HepG2 (cell line): ENCODE measurements around the gene DAAM1. TPM values are rescaled to one million over a fixed set of nuclear protein-coding genes. Genes with fewer than 3 reads are reported as not detected.

Experiments
- DMAP1 ChIP-seq: IDR thresholded peaks from 2 replicates; pipeline ENCODE4 v1.6.1; 2016
- FOXA1 ChIP-seq, 2 experiments: fragments of 450-650 bp in 1 of 2; sonication (generic) in 1 of 2; formaldehyde crosslinking in 1 of 2; IDR thresholded peaks; 2 replicates each; pipeline versions ENCODE4 v1.4.0 to v1.6.1; 2016 to 2020; ENCODE audit warnings: missing genetic modification reagents in 1 of 2
- GABPA ChIP-seq, 2 experiments: IDR thresholded peaks; 2 replicates each; pipeline ENCODE4 v1.6.1; 2011 to 2016; ENCODE audit warnings: low read depth in 2 of 2, low read length in 1 of 2, missing biosample characterization in 1 of 2, missing genetic modification characterization in 1 of 2
- GRHL1 ChIP-seq: sonication (generic); formaldehyde crosslinking; conservative IDR thresholded peaks from 2 replicates; pipeline ENCODE4 v1.8.0; 2022; ENCODE audit warnings: missing genetic modification reagents
- IRF9 ChIP-seq: sonication (generic); formaldehyde crosslinking; IDR thresholded peaks from 2 replicates; pipeline ENCODE4 v1.8.0; 2022; ENCODE audit warnings: missing genetic modification reagents, mild to moderate bottlenecking, borderline replicate concordance
- MXD3 ChIP-seq: IDR thresholded peaks from 2 replicates; pipeline ENCODE4 v1.6.1; 2016; ENCODE audit warnings: mild to moderate bottlenecking, missing biosample characterization, missing genetic modification reagents
- POGZ ChIP-seq: sonication (generic); formaldehyde crosslinking; IDR thresholded peaks from 2 replicates; pipeline ENCODE4 v1.4.0; 2020; ENCODE audit warnings: mild to moderate bottlenecking, missing genetic modification reagents
- RBM39 ChIP-seq: fragments of 200-400 bp; formaldehyde crosslinking; IDR thresholded peaks from one replicate; pipeline ENCODE4 v1.6.1; 2018; ENCODE audit warnings: antibody characterized with exemption, mild to moderate bottlenecking, low read depth, low read length; ENCODE audit not compliant: poor library complexity, severe bottlenecking
- RFX5 ChIP-seq: IDR thresholded peaks from 2 replicates; pipeline ENCODE4 v1.6.1; 2011; ENCODE audit warnings: low read depth, low read length, improper control_type of control experiment
- THAP11 ChIP-seq: IDR thresholded peaks from 2 replicates; pipeline ENCODE4 v1.6.1; 2016; ENCODE audit warnings: missing biosample characterization, missing genetic modification reagents
- ZFP82 ChIP-seq: sonication (generic); formaldehyde crosslinking; IDR thresholded peaks from 2 replicates; pipeline ENCODE4 v1.5.1; 2020; ENCODE audit warnings: mild to moderate bottlenecking, missing genetic modification reagents, borderline replicate concordance
- ZNF263 ChIP-seq: sonication (generic); formaldehyde crosslinking; IDR thresholded peaks from 2 replicates; pipeline ENCODE4 v1.4.0; 2020; ENCODE audit warnings: missing genetic modification reagents
- ZNF3 ChIP-seq: IDR thresholded peaks from 2 replicates; pipeline ENCODE4 v1.7.0; 2017; ENCODE audit warnings: inconsistent platforms
- ZNF619 ChIP-seq: sonication (generic); formaldehyde crosslinking; IDR thresholded peaks from 2 replicates; pipeline ENCODE4 v1.4.0; 2020; ENCODE audit warnings: mild to moderate bottlenecking, missing genetic modification reagents
- ZNF746 ChIP-seq: sonication (generic); formaldehyde crosslinking; IDR thresholded peaks from 2 replicates; pipeline ENCODE4 v1.8.0; 2022; ENCODE audit warnings: mild to moderate bottlenecking, missing genetic modification reagents
- ZNF776 ChIP-seq: sonication (generic); formaldehyde crosslinking; IDR thresholded peaks from 2 replicates; pipeline ENCODE4 v1.4.0; 2020; ENCODE audit warnings: mild to moderate bottlenecking, missing genetic modification reagents
- ZSCAN30 ChIP-seq: sonication (generic); formaldehyde crosslinking; IDR thresholded peaks from 2 replicates; pipeline ENCODE4 v1.5.0; 2020; ENCODE audit warnings: mild to moderate bottlenecking, missing genetic modification reagents
- polyA plus RNA-seq, 8 experiments: library from polyadenylated mRNA; depleted of rRNA in 3 of 8; stranded (reverse) in 7 of 8; unstranded in 1 of 8; fragments of >200 nt; fragmentation: Illumina TruSeq in 4 of 8; extraction: Trizol in 4 of 8; gene quantifications; 2 replicates each; pipeline versions ENCODE4 v1.2.1 to v1.2.3, GENCODE V29; 2011 to 2016; ENCODE audit warnings: low read depth in 4 of 8, missing spikeins in 1 of 8, mixed read lengths in 1 of 8; ENCODE audit not compliant: insufficient read depth in 1 of 8
- total RNA-seq, 5 experiments: library from RNA; depleted of rRNA; stranded (reverse); fragments of >200 nt; fragmentation: Illumina TruSeq; extraction: Trizol; gene quantifications; 2 replicates each; pipeline ENCODE4 v1.2.3, GENCODE V29; 2016; ENCODE audit warnings: low read depth in 1 of 5
- TF ChIP-seq, protein P1 (sequence below): sonication (generic); formaldehyde crosslinking; conservative IDR thresholded peaks from 2 replicates; pipeline ENCODE4 v1.4.0; 2020; ENCODE audit warnings: missing genetic modification reagents
- TF ChIP-seq, protein P2 (sequence below): IDR thresholded peaks from 2 replicates; pipeline ENCODE4 v1.6.1; 2016; ENCODE audit warnings: low read depth, missing genetic modification reagents, missing compliant biosample characterization

The DAAM1 gene
- total and polyA plus RNA-seq, 2 of the 13 experiments (the other 11 are each of a cell fraction or from before 2014, with no cell fraction given), result 10.9 to 24.5 TPM

DNA sequence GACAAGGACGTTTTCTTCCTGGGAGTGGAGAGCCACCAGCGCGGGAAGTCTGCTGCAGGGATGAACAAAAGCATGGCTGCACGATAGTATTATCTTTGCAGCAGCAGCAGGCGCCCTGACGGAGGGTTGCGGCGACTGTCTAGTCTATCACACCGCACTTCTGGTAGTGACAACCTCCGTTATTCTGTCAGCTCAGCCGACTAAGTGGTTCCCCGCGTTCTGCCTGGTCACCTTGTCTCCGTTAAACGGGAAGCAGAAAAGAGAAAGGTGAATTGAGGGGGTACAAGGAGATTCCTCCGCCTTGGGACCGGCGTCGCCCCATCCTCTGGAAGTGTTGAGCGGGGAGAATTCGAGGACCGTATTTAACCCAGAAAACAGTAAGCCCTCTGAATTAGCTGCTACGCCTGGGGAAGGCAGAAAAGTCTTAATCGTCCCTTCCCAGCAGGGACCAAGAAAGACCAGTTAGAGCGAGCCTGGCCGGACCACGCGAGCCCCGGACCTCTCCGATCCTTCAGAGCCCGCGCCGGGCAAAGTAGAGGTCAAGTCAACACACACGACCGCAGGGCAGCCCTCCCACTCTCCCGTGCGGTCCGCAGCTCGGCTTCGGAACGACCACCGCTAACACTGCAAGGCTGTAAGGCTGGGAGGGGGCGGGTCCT is 536 bp upstream of the DAAM1 start (continued):
- TF ChIP-seq GRHL1 (CRISPR knock-in tag) (no peak), FOXA1 (IDR thresholded peaks at IDR 0.05) (no peak), FOXA1 (CRISPR knock-in tag; IDR thresholded peaks at IDR 0.05) (0 out of 2 replicates have a peak, but pooled peaks have one; percentile 10), POGZ (CRISPR knock-in tag) (peak; percentile 9; the same call in 1 of the 2 replicates), DMAP1 (CRISPR knock-in tag) (0 out of 2 replicates have a peak, but pooled peaks have one; percentile 3), ZSCAN30 (no peak), THAP11 (CRISPR knock-in tag) (no peak), IRF9 (CRISPR knock-in tag) (peak; percentile 79; the same call in 1 of the 2 replicates), RFX5 (no peak), GABPA (IDR thresholded peaks at IDR 0.05; ENCODE audit: low read depth, low read length) (no peak), GABPA (CRISPR knock-in tag; IDR thresholded peaks at IDR 0.05; ENCODE audit: low read depth) (no peak), ZNF263 (CRISPR knock-in tag) (no peak), ZNF776 (0 out of 2 replicates have a peak, but pooled peaks have one; percentile 45), ZFP82 (CRISPR knock-in tag) (no peak), ZNF746 (CRISPR knock-in tag) (0 out of 2 replicates have a peak, but pooled peaks have one; percentile 28), RBM39 (no peak), ZNF3 (CRISPR knock-in tag) (no peak), ZNF619 (CRISPR knock-in tag) (no peak), MXD3 (CRISPR knock-in tag) (no peak)
- TF ChIP-seq, protein P1, sequence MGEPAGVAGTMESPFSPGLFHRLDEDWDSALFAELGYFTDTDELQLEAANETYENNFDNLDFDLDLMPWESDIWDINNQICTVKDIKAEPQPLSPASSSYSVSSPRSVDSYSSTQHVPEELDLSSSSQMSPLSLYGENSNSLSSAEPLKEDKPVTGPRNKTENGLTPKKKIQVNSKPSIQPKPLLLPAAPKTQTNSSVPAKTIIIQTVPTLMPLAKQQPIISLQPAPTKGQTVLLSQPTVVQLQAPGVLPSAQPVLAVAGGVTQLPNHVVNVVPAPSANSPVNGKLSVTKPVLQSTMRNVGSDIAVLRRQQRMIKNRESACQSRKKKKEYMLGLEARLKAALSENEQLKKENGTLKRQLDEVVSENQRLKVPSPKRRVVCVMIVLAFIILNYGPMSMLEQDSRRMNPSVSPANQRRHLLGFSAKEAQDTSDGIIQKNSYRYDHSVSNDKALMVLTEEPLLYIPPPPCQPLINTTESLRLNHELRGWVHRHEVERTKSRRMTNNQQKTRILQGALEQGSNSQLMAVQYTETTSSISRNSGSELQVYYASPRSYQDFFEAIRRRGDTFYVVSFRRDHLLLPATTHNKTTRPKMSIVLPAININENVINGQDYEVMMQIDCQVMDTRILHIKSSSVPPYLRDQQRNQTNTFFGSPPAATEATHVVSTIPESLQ (CRISPR knock-in tag), result 0 out of 2 replicates have a peak, but pooled peaks have one; percentile 19
- TF ChIP-seq, protein P2, sequence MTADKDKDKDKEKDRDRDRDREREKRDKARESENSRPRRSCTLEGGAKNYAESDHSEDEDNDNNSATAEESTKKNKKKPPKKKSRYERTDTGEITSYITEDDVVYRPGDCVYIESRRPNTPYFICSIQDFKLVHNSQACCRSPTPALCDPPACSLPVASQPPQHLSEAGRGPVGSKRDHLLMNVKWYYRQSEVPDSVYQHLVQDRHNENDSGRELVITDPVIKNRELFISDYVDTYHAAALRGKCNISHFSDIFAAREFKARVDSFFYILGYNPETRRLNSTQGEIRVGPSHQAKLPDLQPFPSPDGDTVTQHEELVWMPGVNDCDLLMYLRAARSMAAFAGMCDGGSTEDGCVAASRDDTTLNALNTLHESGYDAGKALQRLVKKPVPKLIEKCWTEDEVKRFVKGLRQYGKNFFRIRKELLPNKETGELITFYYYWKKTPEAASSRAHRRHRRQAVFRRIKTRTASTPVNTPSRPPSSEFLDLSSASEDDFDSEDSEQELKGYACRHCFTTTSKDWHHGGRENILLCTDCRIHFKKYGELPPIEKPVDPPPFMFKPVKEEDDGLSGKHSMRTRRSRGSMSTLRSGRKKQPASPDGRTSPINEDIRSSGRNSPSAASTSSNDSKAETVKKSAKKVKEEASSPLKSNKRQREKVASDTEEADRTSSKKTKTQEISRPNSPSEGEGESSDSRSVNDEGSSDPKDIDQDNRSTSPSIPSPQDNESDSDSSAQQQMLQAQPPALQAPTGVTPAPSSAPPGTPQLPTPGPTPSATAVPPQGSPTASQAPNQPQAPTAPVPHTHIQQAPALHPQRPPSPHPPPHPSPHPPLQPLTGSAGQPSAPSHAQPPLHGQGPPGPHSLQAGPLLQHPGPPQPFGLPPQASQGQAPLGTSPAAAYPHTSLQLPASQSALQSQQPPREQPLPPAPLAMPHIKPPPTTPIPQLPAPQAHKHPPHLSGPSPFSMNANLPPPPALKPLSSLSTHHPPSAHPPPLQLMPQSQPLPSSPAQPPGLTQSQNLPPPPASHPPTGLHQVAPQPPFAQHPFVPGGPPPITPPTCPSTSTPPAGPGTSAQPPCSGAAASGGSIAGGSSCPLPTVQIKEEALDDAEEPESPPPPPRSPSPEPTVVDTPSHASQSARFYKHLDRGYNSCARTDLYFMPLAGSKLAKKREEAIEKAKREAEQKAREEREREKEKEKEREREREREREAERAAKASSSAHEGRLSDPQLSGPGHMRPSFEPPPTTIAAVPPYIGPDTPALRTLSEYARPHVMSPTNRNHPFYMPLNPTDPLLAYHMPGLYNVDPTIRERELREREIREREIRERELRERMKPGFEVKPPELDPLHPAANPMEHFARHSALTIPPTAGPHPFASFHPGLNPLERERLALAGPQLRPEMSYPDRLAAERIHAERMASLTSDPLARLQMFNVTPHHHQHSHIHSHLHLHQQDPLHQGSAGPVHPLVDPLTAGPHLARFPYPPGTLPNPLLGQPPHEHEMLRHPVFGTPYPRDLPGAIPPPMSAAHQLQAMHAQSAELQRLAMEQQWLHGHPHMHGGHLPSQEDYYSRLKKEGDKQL (CRISPR knock-in tag), result no peak
